Measurements from ENCODE around the gene FCAMR.
"Not testable (repeated sequence)": the region's sequence is repeated elsewhere in the genome, so short reads cannot be mapped to it uniquely, and the experiment has no call there.

Gene FCAMR

GRCh38 chr1:206930210-206930798 is 40.0 kb downstream of the FCAMR start:
- no peak for DNase-seq

- DNase-seq = no peak
Observed at GRCh38 chr1:206929524-206929923, 40.7 kb downstream of the FCAMR start.

GRCh38 chr1:206926286-206926685 is 44.0 kb downstream of the FCAMR start:
- no peak for DNase-seq

- no peak for DNase-seq
Observed at GRCh38 chr1:206925106-206925736, 45.0 kb downstream of the FCAMR start.

GRCh38 chr1:206924592-206925105 is 45.6 kb downstream of the FCAMR start:
- DNase-seq = no peak

GRCh38 chr1:206923961-206924557 is 46.2 kb downstream of the FCAMR start:
- DNase-seq = not testable (repeated sequence)

GRCh38 chr1:206923009-206923960 is 47.0 kb downstream of the FCAMR start:
- DNase-seq = no peak

- no peak for DNase-seq
Observed at GRCh38 chr1:206922524-206922923, 47.7 kb downstream of the FCAMR start.

GRCh38 chr1:206921772-206922265 is 48.4 kb downstream of the FCAMR start, which contains the start of gene FCMR:
Gene FCMR (minus strand): TSS chr1:206921941. CDS start chr1:206921854, 87 bp downstream.
- no peak for DNase-seq

- DNase-seq = no peak
Observed at GRCh38 chr1:206918076-206918475, 52.2 kb downstream of the FCAMR start.

- no peak for DNase-seq
Observed at GRCh38 chr1:206916000-206916709, 54.1 kb downstream of the FCAMR start.

GRCh38 chr1:206915030-206915735 is 55.1 kb downstream of the FCAMR start:
- no peak for DNase-seq

- DNase-seq = no peak
Observed at GRCh38 chr1:206913766-206914537, 56.3 kb downstream of the FCAMR start.

GRCh38 chr1:206912445-206913095 is 57.7 kb downstream of the FCAMR start:
- DNase-seq = peak; percentile 73

- peak; percentile 65 for DNase-seq
Observed at GRCh38 chr1:206911064-206911663, 59.1 kb downstream of the FCAMR start.

GRCh38 chr1:206909883-206910318 is 60.4 kb downstream of the FCAMR start:
- no peak for DNase-seq

GRCh38 chr1:206909161-206909882 is 60.9 kb downstream of the FCAMR start:
- DNase-seq = peak; percentile 63

GRCh38 chr1:206908038-206908437 is 62.2 kb downstream of the FCAMR start:
- DNase-seq = no peak

All from retina (tissue), 1 donor.